Effector CD4-positive, alpha-beta T cell (primary cell): Measurements from ENCODE around the gene PODXL.

Experiments used
- DNase-seq: peaks from one replicate; pipeline ENCODE4 v3.0.0-alpha.2; 2020
- total RNA-seq: gene quantifications from one replicate; lab custom pipeline; 2026; lab: John Stamatoyannopoulos, UW

Gene PODXL
- 1.3 reads per million for total RNA-seq

GRCh38 chr7:131556053-131556908 is at the start of gene PODXL:
Gene PODXL, minus strand, starts transcription at chr7:131556628. Its CDS starts 269 bp downstream, at chr7:131556359.
- DNase-seq, result peak; percentile 25

DNA sequence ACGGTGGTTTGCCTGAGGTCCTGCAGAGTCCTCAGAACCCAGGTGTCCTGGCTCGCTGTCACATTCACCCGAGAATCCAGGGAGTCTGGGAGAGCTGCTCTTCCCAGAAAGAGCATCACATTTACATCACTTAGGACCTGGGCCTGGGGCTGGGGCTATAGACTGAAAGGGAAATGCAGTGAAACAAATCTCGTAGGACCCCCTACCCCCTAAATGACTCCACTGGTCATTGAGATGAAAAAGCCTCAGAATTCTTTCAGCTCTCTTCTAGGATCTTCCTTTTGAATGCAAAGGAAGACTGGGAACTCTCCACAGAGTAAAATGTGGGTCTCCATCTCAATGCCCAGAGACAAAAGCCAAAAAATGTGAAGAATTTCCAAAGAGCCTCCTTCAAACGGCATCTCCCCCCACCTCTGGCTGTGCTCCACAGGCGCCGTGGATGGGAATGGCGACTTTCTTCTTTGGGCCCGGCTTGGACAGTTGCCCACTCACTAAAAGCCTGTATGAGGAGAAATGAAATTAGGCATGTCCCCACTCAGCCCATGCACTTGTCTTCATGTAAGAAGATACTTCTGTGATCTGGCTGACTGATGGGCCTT is 49.0 kb upstream of the PODXL start:
- no peak for DNase-seq

DNA sequence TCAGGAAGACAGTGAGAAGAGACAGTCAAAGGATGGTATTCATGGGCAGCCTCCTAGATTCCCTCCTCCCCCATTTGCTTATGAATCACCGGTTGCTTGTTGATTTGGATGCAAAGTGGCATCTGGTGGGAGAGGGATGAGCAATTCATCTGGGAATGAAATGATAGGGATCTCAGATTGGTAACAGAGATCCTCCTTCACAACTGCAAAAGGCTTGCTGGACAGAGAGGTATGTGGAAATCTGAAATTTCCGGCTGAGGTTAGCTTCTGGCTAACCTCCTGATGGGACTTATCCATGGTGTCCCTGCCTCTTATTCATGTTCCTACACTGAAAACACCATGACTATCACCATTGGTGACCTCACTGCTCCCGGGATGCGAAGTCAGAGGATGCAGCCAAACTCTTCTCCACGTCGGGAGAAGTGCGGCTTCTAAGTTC is 48.4 kb upstream of the PODXL start:
- DNase-seq, result no peak

- no peak for DNase-seq
Measured at GRCh38 chr7:131603932-131604331, 47.5 kb upstream of the PODXL start.

DNA sequence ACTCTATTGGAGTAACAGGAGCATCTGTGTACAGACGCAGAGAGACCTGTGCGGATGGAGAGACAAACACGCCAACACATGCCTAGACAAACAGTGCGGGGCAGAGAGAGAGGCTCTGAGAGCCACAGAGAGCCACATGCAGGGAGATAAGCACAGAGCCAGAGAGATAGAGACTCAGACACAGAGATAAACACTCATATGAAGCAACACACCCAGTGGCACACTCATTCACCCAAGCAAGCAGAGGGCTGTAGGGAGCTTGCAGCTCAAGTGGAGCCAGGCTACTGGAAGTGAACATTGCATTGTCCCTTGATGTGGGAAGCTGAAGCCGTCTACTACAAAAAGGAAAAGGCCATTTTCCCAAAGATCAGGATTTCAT is 46.6 kb upstream of the PODXL start:
- no peak for DNase-seq

DNA sequence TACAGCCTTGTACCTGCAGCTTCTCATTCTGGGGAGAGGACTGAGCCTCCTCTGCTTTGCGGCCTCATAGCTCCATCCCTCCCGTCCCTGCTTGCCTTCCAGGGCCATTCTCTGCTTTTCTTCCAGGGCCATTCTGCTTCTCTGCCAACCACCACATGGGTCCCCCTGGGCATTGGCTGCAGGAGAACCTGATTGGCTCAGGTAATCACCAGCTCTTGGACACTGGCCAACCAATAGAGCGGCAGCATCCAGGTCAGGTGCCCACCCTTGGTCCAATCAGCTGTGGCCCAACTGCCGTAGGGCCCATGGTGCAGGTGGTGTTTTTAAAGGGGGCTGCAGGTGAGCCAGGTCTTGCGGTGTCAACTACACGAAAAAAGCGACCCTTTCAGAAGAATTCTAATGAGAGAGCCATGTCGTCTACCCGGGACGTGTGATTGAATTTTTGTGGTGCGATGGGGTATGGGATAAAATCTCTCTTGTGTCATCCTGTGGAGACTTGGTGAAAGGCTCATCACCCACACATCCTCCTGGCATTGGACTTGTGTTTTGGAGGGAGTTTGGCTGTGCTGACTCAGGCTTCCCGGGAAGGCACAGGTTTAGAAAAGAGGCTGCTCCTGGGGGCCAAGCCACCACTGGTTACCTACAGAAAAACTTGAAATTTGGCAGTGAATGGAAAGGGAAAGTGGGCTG is 46.0 kb upstream of the PODXL start:
- DNase-seq, result no peak

- no peak for DNase-seq
Measured at GRCh38 chr7:131600085-131600881, 43.9 kb upstream of the PODXL start.

DNA sequence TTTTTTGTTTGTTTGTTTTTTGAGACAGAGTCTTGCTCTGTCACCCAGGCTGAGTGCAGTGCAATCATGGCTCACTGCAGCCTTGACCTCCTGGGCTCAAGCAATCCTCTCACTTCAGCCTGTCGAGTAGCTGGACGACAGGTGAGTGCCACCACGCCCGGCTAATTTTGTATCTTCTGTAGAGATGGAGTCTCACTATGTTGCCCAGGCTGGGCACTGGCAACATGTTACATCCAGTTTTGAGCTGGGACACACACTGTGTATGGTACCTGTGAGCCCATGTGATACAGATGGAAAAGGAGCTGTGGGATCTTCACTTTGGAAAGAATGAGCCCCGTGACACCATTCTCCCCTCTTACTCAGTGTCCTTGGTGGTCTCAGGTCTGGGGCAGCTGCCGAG is 40.4 kb upstream of the PODXL start:
- DNase-seq, result no peak

GRCh38 chr7:131595699-131596098 is 39.3 kb upstream of the PODXL start:
- no peak for DNase-seq

DNA sequence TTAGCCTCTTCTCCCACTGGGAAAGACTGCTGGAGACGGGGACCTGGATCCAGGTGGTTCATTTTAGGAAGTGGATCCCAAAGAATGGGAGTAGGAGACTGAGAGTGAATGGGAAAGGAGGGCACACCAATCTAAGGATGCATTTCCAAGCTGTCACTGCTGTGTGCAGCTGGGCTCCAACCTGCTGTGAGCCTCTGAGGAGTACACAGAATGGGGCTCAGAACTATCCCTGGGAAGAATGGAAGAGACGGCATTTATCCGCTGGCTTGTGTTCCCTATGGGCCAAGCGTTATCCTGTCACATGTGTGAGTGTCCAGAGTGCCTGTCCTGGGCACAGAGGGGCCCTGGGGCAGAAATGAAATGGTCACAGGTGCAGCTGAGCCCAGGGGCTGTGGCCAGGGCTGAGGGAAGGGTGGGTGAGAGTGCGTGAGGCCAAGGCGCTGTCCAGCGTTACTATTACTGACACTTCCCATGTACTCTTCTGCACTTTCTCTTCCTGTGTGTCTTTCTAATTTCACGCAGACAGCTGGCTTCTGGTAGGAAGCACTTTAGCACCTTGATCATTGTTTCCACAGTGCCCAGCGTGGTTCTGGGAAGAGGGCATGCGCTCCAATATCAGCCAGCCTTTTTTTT is 35.4 kb upstream of the PODXL start:
- DNase-seq, result no peak

DNA sequence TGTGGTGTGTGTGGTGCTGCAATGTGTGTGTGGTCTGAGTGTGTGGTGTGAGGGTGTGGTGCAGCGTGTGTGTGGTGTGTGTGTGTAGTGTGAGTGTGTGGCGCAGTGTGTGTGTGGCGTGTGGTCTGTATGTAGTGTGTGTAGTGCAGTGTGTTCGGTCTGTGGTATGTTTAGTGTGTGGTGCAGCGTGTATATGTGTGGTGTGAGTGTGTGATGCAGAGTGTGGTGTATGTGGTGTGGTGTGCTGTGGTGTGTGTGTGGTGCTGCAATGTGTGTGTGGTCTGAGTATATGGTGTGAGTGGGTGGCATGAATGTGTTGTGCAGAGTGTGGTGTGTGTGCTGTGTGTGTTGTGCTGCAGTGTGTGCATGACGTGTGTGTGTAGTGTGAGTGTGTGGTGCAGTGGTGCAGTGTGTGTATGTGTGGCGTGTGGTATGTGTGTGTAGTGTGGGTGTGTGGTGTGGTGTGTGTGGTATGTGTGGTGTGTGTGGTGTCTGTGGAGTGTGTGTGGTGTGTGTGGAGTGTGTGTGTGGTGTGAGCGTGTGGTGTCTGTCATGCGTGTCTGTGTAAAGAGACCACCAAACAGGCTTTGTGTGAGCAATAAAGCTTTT is 31.0 kb upstream of the PODXL start:
- no peak for DNase-seq

DNA sequence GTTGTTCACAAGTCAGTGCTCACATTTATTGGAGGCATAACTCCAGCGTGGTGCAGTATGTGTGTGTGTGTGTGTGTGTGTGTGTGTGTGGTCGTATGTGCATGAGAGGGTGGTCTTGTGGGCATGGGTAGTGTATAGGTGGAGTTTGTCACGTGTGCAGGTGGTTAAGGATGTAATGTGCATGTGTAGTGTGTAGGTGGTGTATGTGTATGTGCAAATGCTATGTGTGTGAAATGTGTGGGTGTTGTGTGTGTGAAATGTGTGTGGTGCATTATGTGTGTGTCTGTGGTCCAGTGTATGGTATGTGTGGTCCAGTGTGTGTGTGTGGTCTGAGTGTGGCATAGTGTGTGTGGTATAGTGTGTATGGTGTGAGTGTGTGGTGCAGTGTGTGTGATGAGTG is 30.3 kb upstream of the PODXL start:
- no peak for DNase-seq

GRCh38 chr7:131586259-131586658 is 29.8 kb upstream of the PODXL start:
- DNase-seq, result no peak

GRCh38 chr7:131583430-131583829 is 27.0 kb upstream of the PODXL start:
- DNase-seq, result no peak

GRCh38 chr7:131581241-131582051 is 25.0 kb upstream of the PODXL start:
- DNase-seq, result no peak

GRCh38 chr7:131578602-131579001 is 22.2 kb upstream of the PODXL start:
- DNase-seq, result no peak

DNA sequence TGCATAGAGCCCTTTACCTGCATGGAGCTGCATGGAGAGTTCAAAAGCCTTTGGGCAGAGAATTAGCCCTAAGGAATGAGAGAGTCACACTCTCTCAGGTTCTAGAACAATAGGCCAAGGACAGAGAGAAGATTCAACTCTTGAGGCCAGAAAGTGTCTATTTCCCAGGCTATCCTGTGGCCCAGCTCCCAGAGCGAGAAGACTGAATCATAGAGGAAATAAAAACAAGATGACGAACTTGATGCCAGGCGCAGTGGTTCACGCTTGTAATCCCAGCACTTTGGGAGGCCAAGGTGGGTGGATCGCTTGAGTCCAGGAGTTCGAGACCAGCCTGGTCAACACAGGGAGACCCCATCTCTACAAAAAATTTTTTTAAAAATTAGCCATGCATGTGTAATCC is 18.3 kb upstream of the PODXL start:
- no peak for DNase-seq

- no peak for DNase-seq
Measured at GRCh38 chr7:131570401-131570800, 14.0 kb upstream of the PODXL start.

- no peak for DNase-seq
Measured at GRCh38 chr7:131568970-131569369, 12.5 kb upstream of the PODXL start.

DNA sequence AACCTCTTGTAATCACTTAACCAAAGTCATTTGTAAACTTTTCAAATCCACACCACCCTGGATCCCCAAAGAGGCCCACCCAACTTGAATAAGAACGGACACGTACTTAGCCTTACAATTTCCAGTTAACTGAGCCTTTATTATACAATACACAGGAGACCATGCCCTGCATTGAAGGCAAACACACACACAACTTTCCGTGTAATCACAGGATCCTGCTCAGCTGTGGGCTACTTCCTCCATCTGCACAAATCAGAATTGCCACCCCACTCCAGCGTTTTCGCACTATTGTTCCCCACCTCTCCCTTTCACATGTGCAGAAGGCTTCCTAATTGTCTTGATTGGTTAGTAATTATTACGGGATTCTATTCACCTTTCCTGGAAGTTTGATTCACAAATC is 12.1 kb upstream of the PODXL start:
- DNase-seq, result no peak

- DNase-seq, result no peak
Measured at GRCh38 chr7:131564640-131565039, 8.2 kb upstream of the PODXL start.
